SU-DHL-6 (cell line): Measurements from ENCODE around the gene SPEN.

Source experiments
- H2AFZ ChIP-seq: fragments of 200-600 bp; sonication (generic); 2 replicates; pipeline ENCODE4 v1.6.1; 2014; ENCODE audit warnings: low read depth, mild to moderate bottlenecking, moderate library complexity, mixed read lengths, antibody characterized with exemption, low read length; ENCODE audit not compliant: severe bottlenecking
- H3F3A ChIP-seq: fragments of 200-600 bp; shearing (Covaris generic); 2 replicates; pipeline ENCODE4 v1.6.0; 2016; ENCODE audit warnings: antibody characterized with exemption, mild to moderate bottlenecking; ENCODE audit not compliant: insufficient read depth
- H3K27ac ChIP-seq: fragments of 200-600 bp; sonication (generic); 2 replicates; pipeline ENCODE4 v1.5.1; 2016; ENCODE audit warnings: low read depth, mild to moderate bottlenecking, low read length, moderate library complexity, mixed read lengths
- H3K27me3 ChIP-seq: fragments of 200-600 bp; sonication (generic), shearing (Covaris generic); 2 replicates; pipeline ENCODE4 v1.6.0; 2014; ENCODE audit warnings: mild to moderate bottlenecking, low read length
- H3K36me3 ChIP-seq: fragments of 200-600 bp; sonication (generic); 2 replicates; pipeline ENCODE4 v1.6.1; 2014; ENCODE audit warnings: mild to moderate bottlenecking, low read length, mixed read lengths
- H3K4me2 ChIP-seq: fragments of 300-600, 200-600 bp; shearing (Covaris generic), sonication (generic); 2 replicates; pipeline ENCODE4 v1.6.0; 2014; ENCODE audit warnings: low read length, low read depth, mild to moderate bottlenecking; ENCODE audit not compliant: poor library complexity, severe bottlenecking
- H3K4me3 ChIP-seq: fragments of 200-600 bp; sonication (generic); 2 replicates; pipeline ENCODE4 v1.5.1; 2014; ENCODE audit warnings: antibody characterized with exemption, low read length, mild to moderate bottlenecking, mixed read lengths; ENCODE audit not compliant: insufficient read depth, poor library complexity, severe bottlenecking
- H3K79me2 ChIP-seq: fragments of 200-600 bp; sonication (generic); 2 replicates; pipeline ENCODE4 v1.6.1; 2014; ENCODE audit warnings: mild to moderate bottlenecking, low read length, moderate library complexity; ENCODE audit not compliant: insufficient read depth
- H3K9ac ChIP-seq: fragments of 200-600 bp; sonication (generic); 2 replicates; pipeline ENCODE4 v1.7.0; 2014; ENCODE audit warnings: mild to moderate bottlenecking, low read length
- H3K9me2 ChIP-seq: fragments of 200-600 bp; sonication (generic); replicated peaks from 2 replicates; pipeline ENCODE4 v1.6.1; 2014; ENCODE audit warnings: low read length; ENCODE audit not compliant: insufficient read depth
- H3K9me3 ChIP-seq: fragments of 200-600 bp; sonication (generic); 2 replicates; pipeline ENCODE4 v1.6.1; 2014; ENCODE audit warnings: low read length, mixed read lengths; ENCODE audit not compliant: insufficient read depth
- H4K20me1 ChIP-seq: fragments of 200-600 bp; sonication (generic); 2 replicates; pipeline ENCODE4 v1.6.1; 2014; ENCODE audit warnings: low read depth, mild to moderate bottlenecking, antibody characterized with exemption, low read length, moderate library complexity, mixed read lengths
- CTCF ChIP-seq: fragments of 200-600 bp; sonication (generic); IDR thresholded peaks from one replicate; pipeline ENCODE4 v1.5.1; 2017; ENCODE audit warnings: antibody characterized with exemption, mild to moderate bottlenecking, low read length, moderate library complexity; ENCODE audit not compliant: insufficient read depth, poor library complexity, severe bottlenecking
- EZH2phosphoT487 ChIP-seq: fragments of 200-600 bp; sonication (generic), shearing (Covaris generic); conservative IDR thresholded peaks from 2 replicates; pipeline ENCODE4 v1.6.1; 2018; ENCODE audit warnings: mild to moderate bottlenecking, antibody characterized with exemption, low read length, moderate library complexity, mixed read lengths

The SPEN gene

DNA sequence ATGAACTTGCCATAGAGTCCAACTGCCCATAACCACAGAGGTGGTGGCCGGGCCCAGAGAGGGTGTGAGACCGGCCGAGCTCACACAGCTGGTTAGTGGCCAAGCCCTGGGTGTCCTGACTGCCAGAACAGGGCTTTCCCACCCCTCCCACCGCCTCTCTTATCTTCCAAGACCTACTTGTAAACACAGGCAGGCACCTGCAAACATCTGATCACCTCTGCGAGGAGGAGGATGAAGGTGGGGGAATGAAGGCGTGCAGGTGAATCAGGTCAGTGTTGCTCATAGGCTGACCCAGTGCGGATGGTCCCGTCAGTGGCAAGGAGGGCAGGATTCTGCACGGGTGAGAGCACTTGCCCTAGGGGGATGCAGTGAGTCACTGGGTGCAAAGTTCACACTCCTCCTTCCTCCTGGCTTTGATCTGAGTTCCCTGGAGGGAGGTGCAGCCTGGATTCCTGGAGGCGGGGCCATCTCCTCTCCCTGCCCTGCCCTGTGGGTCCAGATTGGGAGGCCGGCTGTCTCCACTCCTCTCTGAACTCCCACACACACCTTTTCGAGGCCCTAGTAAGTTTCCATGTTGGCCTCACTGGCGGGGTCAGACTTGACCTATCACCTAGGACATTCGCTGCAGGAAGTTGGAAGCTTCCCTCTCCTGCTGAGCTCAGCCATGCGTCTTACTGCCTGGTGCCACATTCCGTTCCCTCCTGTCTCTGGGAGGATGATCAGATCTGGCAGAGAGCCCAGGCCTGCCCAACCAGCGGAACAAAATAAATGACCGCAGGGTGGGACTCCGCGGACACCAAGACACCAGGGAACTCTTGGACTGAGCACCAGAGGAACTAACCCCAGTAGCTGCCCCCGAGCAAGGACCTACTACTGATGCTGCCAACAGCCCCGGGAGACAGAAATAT, 47.3 kb upstream of the SPEN start:
- TF ChIP-seq EZH2phosphoT487, result no peak
- no peak for TF ChIP-seq CTCF
- Histone ChIP-seq H3K4me3 (no peak overlapping the region), H3K9ac (no peak overlapping the region), H3K4me2 (no peak overlapping the region), H3K9me3 (no peaks in the 10 kb centered on the region), H3K79me2 (no peaks in the 10 kb centered on the region), H4K20me1 (no peaks in the 10 kb centered on the region), H3K27ac (no peak overlapping the region), H2AFZ (no peak overlapping the region), H3K9me2 (no peaks in the 10 kb centered on the region), H3F3A (no peaks in the 10 kb centered on the region), H3K36me3 (no peaks in the 10 kb centered on the region), H3K27me3 (no peaks in the 10 kb centered on the region)

GRCh38 chr1:15802234-15802965, 45.1 kb upstream of the SPEN start:
- H3K4me3 ChIP-seq, result no peak overlapping the region
- H3K79me2 ChIP-seq, result no peaks in the 10 kb centered on the region
- no peaks in the 10 kb centered on the region for H3F3A ChIP-seq
- no peaks in the 10 kb centered on the region for H4K20me1 ChIP-seq
- no peaks in the 10 kb centered on the region for H3K36me3 ChIP-seq
- H3K9ac ChIP-seq, result no peak overlapping the region
- H2AFZ ChIP-seq, result no peak overlapping the region
- H3K27ac ChIP-seq, result no peak overlapping the region
- TF ChIP-seq CTCF (no peak), EZH2phosphoT487 (no peak)
- H3K9me3 ChIP-seq, result no peaks in the 10 kb centered on the region
- no peaks in the 10 kb centered on the region for H3K27me3 ChIP-seq
- no peak overlapping the region for H3K4me2 ChIP-seq
- H3K9me2 ChIP-seq, result no peaks in the 10 kb centered on the region

GRCh38 chr1:15803380-15803779, 44.1 kb upstream of the SPEN start:
- H3K4me2 ChIP-seq, result no peak overlapping the region
- H3K27me3 ChIP-seq, result no peaks in the 10 kb centered on the region
- no peaks in the 10 kb centered on the region for H3K79me2 ChIP-seq
- TF ChIP-seq EZH2phosphoT487, result no peak
- no peak for TF ChIP-seq CTCF
- no peaks in the 10 kb centered on the region for H3K9me3 ChIP-seq
- H3K27ac ChIP-seq, result no peak overlapping the region
- H3F3A ChIP-seq, result no peaks in the 10 kb centered on the region
- H3K4me3 ChIP-seq, result no peak overlapping the region
- no peaks in the 10 kb centered on the region for H3K9me2 ChIP-seq
- no peaks in the 10 kb centered on the region for H3K36me3 ChIP-seq
- no peaks in the 10 kb centered on the region for H4K20me1 ChIP-seq
- no peak overlapping the region for H3K9ac ChIP-seq
- no peak overlapping the region for H2AFZ ChIP-seq
